Natural killer cell (primary cell): Measurements from ENCODE around the gene HUNK. TPM values are rescaled to one million over a fixed set of nuclear protein-coding genes. Genes with fewer than 3 reads are reported as not detected.

Experiments
- ATAC-seq, 3 donors: fragments of 150-1000 bp in 2 of 3; fragments of 200-7000 bp in 1 of 3; cut with Tn5 transposase; 1 replicate in 1 of 3; 2 replicates in 2 of 3; pipeline ENCODE4 v1.10.0; 2021; ENCODE audit warnings: mild to moderate bottlenecking in 2 of 3, moderate library complexity in 2 of 3
- DNase-seq, 2 donors: peaks; one replicate each; pipeline versions ENCODE4 v3.0.0 to v3.0.0-alpha.2; 2013 to 2021; ENCODE audit warnings: mixed read lengths in 1 of 2
- H3K27ac ChIP-seq: one replicate; pipeline ENCODE4 v1.5.1; 2013; ENCODE audit warnings: mild to moderate bottlenecking, low read length
- H3K27me3 ChIP-seq: one replicate; pipeline ENCODE4 v1.6.1; 2013; ENCODE audit warnings: low read length; ENCODE audit not compliant: control insufficient read depth, insufficient read depth
- H3K36me3 ChIP-seq: one replicate; pipeline ENCODE4 v1.6.1; 2013; ENCODE audit warnings: low read length; ENCODE audit not compliant: control insufficient read depth, insufficient read depth
- H3K4me1 ChIP-seq: one replicate; pipeline ENCODE4 v1.6.1; 2013; ENCODE audit warnings: low read length; ENCODE audit not compliant: control insufficient read depth, insufficient read depth
- H3K4me3 ChIP-seq: one replicate; pipeline ENCODE4 v1.5.1; 2013; ENCODE audit warnings: low read length
- H3K9me3 ChIP-seq: one replicate; pipeline ENCODE4 v1.6.1; 2013; ENCODE audit warnings: low read length; ENCODE audit not compliant: control insufficient read depth, insufficient read depth
- H3K27ac Mint-ChIP-seq, 2 donors: one replicate each; pipeline ENCODE4 v1.8.0; 2022; ENCODE audit warnings: mild to moderate bottlenecking in 2 of 2, mixed read lengths in 2 of 2, moderate library complexity in 1 of 2
- H3K27me3 Mint-ChIP-seq, 2 donors: one replicate each; pipeline ENCODE4 v1.8.0; 2022; ENCODE audit warnings: low read depth in 2 of 2, mixed read lengths in 2 of 2
- H3K36me3 Mint-ChIP-seq: one replicate; pipeline ENCODE4 v1.8.0; 2022; ENCODE audit warnings: mixed read lengths
- H3K4me1 Mint-ChIP-seq, 2 donors: one replicate each; pipeline ENCODE4 v1.8.0; 2022; ENCODE audit warnings: mixed read lengths in 2 of 2
- H3K4me3 Mint-ChIP-seq: one replicate; pipeline ENCODE4 v1.8.0; 2022; ENCODE audit warnings: mild to moderate bottlenecking, moderate library complexity, mixed read lengths
- H3K9me3 Mint-ChIP-seq, 2 donors: one replicate each; pipeline ENCODE4 v1.8.0; 2022; ENCODE audit warnings: mixed read lengths in 2 of 2
- CTCF ChIP-seq: fragments of 200-600 bp; IDR thresholded peaks from one replicate; pipeline ENCODE4 v1.8.0; 2022; ENCODE audit warnings: antibody characterized with exemption
- WGBS: methylation state at CpG from one replicate; pipeline ENCODE4 v1.1.7; 2013; ENCODE audit warnings: missing lambda C conversion rate; ENCODE audit not compliant: insufficient coverage; 5-methylcytosine and 5-hydroxymethylcytosine counted together
- intact Hi-C: fragments of 100-400 bp; cut with micrococcal nuclease; formaldehyde crosslinking; loops from one replicate; pipeline ENCODE4 v1.14.2; 2022
- total RNA-seq, 4 donors: library from RNA; stranded (reverse); fragments of 120-200 nt in 1 of 4; gene quantifications; one replicate each; pipeline versions ENCODE4 v1.2.3 to v1.2.4, GENCODE V29; 2013 to 2022

HUNK gene
- total RNA-seq, 3 donors from 2014 or later (not counting 1 experiment from before 2014, with no cell fraction given), result not detected

DNA sequence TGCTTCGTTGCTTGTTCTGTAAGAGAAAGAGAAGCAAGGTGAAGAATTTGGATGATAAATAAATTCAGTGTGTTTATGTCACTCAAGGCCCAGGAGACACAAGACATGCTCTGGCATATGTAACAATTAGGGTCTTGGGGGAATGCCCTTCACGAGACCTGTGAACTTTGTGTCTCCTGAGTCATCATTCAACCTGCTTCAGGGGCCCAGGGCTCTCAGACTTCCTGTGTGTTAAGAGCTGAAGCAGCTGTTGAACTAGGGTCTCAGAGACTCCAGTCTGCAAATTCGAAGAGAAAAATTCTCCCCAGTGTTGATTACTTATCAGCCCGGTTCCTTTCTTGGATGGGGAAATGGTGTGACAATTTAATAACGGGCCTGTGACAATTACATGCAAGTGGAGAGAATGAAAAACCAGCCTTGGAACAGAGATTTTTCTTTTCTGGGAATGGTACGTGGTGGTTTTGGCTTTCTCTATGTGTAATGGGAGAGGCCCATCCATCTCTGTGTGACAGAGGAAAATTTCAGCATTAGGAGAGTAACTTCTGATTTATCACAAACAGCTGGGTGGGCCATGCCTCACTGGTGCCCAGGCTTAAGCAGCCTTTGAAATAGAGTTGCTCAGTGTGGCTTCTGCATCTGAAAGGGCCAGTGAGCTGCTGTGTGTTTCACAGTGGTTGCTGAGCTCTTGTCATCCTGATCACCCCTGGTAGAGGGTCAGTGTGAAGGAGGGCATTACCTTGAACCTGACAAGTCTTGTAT is 22.4 kb downstream of the HUNK start:
- H3K4me1 ChIP-seq, result no peaks in the 10 kb centered on the region
- no peak overlapping the region for H3K27ac Mint-ChIP-seq
- no peak overlapping the region for H3K4me3 ChIP-seq
- no peaks in the 10 kb centered on the region for H3K36me3 ChIP-seq
- 70% methylated on average over 6 of the region's 6 CpGs for WGBS
- peaks cover 8 to 9% of the 10 kb centered on the region in 2 donors for H3K27me3 Mint-ChIP-seq
- intact Hi-C loops, result no loop called here
- H3K4me1 Mint-ChIP-seq, result no peaks in the 10 kb centered on the region
- H3K9me3 Mint-ChIP-seq, result no peaks in the 10 kb centered on the region
- H3K27me3 ChIP-seq, result no peaks in the 10 kb centered on the region
- ATAC-seq (no peak), DNase-seq (no peak)
- no peak overlapping the region for H3K27ac ChIP-seq
- no peaks in the 10 kb centered on the region for H3K9me3 ChIP-seq
- H3K36me3 Mint-ChIP-seq, result no peaks in the 10 kb centered on the region
- TF ChIP-seq CTCF, result no peak
- H3K4me3 Mint-ChIP-seq, result no peak overlapping the region

GRCh38 chr21:31896019-31896418 is 23.2 kb downstream of the HUNK start:
- Mint-ChIP-seq H3K4me3 (no peak overlapping the region), H3K4me1 (no peaks in the 10 kb centered on the region), H3K36me3 (no peaks in the 10 kb centered on the region), H3K27me3 (peaks cover 8 to 9% of the 10 kb centered on the region in 2 donors), H3K9me3 (no peaks in the 10 kb centered on the region), H3K27ac (no peak overlapping the region)
- WGBS, result 77% methylated on average over 7 of the region's 7 CpGs
- Histone ChIP-seq H3K27ac (no peak overlapping the region), H3K27me3 (no peaks in the 10 kb centered on the region), H3K9me3 (no peaks in the 10 kb centered on the region), H3K4me3 (no peak overlapping the region), H3K4me1 (no peaks in the 10 kb centered on the region), H3K36me3 (no peaks in the 10 kb centered on the region)
- no peak for DNase-seq
- no peak for ATAC-seq
- no peak for TF ChIP-seq CTCF
- intact Hi-C loops, result no loop called here

DNA sequence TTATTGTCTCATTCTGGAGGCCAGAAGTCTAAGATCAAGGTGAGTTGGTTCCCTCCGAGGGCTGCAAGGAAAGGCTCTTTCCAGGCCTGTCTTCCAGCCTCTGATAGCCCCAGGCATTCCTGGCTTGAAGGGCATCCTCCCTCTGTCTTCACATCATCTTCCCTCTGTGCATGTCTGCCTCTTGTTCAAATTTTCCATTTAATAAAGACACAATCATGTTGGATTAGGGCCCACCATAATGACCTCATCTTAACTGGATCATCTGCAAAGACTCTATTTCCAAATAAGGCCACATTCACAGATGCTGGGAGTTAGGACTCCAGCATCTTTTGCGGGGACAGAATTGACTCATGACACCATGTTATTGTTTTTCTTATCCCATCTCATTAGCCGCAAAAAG is 24.5 kb downstream of the HUNK start:
- no peak for TF ChIP-seq CTCF
- H3K27ac Mint-ChIP-seq, result no peak overlapping the region
- H3K9me3 Mint-ChIP-seq, result no peaks in the 10 kb centered on the region
- H3K27me3 Mint-ChIP-seq, result peaks cover 8 to 9% of the 10 kb centered on the region in 2 donors
- no peak for DNase-seq
- WGBS, result 97% methylated on average over 3 of the region's 3 CpGs
- no peaks in the 10 kb centered on the region for H3K36me3 ChIP-seq
- H3K9me3 ChIP-seq, result no peaks in the 10 kb centered on the region
- H3K4me3 Mint-ChIP-seq, result no peak overlapping the region
- H3K27ac ChIP-seq, result no peak overlapping the region
- ATAC-seq, result no peak
- no peaks in the 10 kb centered on the region for H3K4me1 ChIP-seq
- no peak overlapping the region for H3K4me3 ChIP-seq
- H3K27me3 ChIP-seq, result no peaks in the 10 kb centered on the region
- H3K4me1 Mint-ChIP-seq, result no peaks in the 10 kb centered on the region
- intact Hi-C loops, result no loop called here
- H3K36me3 Mint-ChIP-seq, result no peaks in the 10 kb centered on the region
